Endodermal cell (in vitro differentiated cells): ENCODE measurements around the gene ACAP2. TPM values are rescaled to one million over a fixed set of nuclear protein-coding genes. Genes with fewer than 3 reads are reported as not detected.

Experiments used
- DNase-seq: peaks from one replicate; pipeline ENCODE4 v3.0.0-alpha.2; 2017
- H3K27ac ChIP-seq: 2 replicates; pipeline ENCODE4 v1.5.1; 2013; ENCODE audit warnings: mild to moderate bottlenecking, low read depth, low read length, moderate library complexity
- H3K27me3 ChIP-seq: 2 replicates; pipeline ENCODE4 v1.6.1; 2013; ENCODE audit warnings: mild to moderate bottlenecking, low read length, moderate library complexity; ENCODE audit not compliant: insufficient read depth, control insufficient read depth, poor library complexity, severe bottlenecking
- H3K36me3 ChIP-seq: 2 replicates; pipeline ENCODE4 v1.7.0; 2013; ENCODE audit warnings: mild to moderate bottlenecking, low read length, moderate library complexity; ENCODE audit not compliant: control insufficient read depth, insufficient read depth
- H3K4me1 ChIP-seq: one replicate; pipeline ENCODE4 v1.7.0; 2013; ENCODE audit warnings: low read length; ENCODE audit not compliant: control insufficient read depth, insufficient read depth
- H3K4me3 ChIP-seq: 2 replicates; pipeline ENCODE4 v1.5.1; 2013; ENCODE audit warnings: mild to moderate bottlenecking, low read length, moderate library complexity
- H3K9ac ChIP-seq: 2 replicates; pipeline ENCODE4 v1.6.1; 2013; ENCODE audit warnings: mild to moderate bottlenecking, low read length, moderate library complexity; ENCODE audit not compliant: poor library complexity, severe bottlenecking; ENCODE audit errors: extremely low read depth
- H3K9me3 ChIP-seq: 2 replicates; pipeline ENCODE4 v1.6.1; 2013; ENCODE audit warnings: mild to moderate bottlenecking, low read length, moderate library complexity; ENCODE audit not compliant: control insufficient read depth
- H3K27ac Mint-ChIP-seq: 2 replicates; pipeline ENCODE4 v1.8.0; 2020; ENCODE audit warnings: mixed read lengths
- H3K27me3 Mint-ChIP-seq: 2 replicates; pipeline ENCODE4 v1.8.0; 2021; ENCODE audit warnings: mild to moderate bottlenecking, mixed read lengths; ENCODE audit not compliant: insufficient read depth
- H3K36me3 Mint-ChIP-seq: 2 replicates; pipeline ENCODE4 v1.8.0; 2020; ENCODE audit warnings: low read depth, mixed read lengths
- H3K4me1 Mint-ChIP-seq: 2 replicates; pipeline ENCODE4 v1.8.0; 2020; ENCODE audit warnings: mixed read lengths
- H3K4me3 Mint-ChIP-seq: 2 replicates; pipeline ENCODE4 v1.8.0; 2020; ENCODE audit warnings: mild to moderate bottlenecking, moderate library complexity, mixed read lengths
- H3K9me3 Mint-ChIP-seq: 2 replicates; pipeline ENCODE4 v1.8.0; 2020; ENCODE audit warnings: mild to moderate bottlenecking, mixed read lengths
- WGBS, 2 experiments: methylation state at CpG; one replicate each; pipeline versions ENCODE4 v1.1.5 to v1.1.7; 2013; ENCODE audit warnings: missing lambda C conversion rate in 2 of 2, mixed read lengths in 1 of 2; ENCODE audit not compliant: insufficient coverage in 1 of 2, insufficient read length in 1 of 2; 5-methylcytosine and 5-hydroxymethylcytosine counted together
- total RNA-seq, 2 donors: library from RNA; stranded (reverse); fragmentation: NEBNext Ultra II Directional in 1 of 2; extraction: Animal tissue kit (Norgen Biotek cat#: 25700) in 1 of 2; gene quantifications; 2 replicates in 1 of 2; 3 replicates in 1 of 2; pipeline ENCODE4 v1.2.1, GENCODE V29; 2021
- TF ChIP-seq, protein P1 (sequence below): fragments of 200-600 bp; sonication (generic); conservative IDR thresholded peaks from 2 replicates; pipeline ENCODE4 v1.5.0; 2021; ENCODE audit warnings: antibody characterized with exemption, mild to moderate bottlenecking

Gene ACAP2
- total RNA-seq, 2 donors from 2014 or later = 61.9 to 70.5 TPM

DNA sequence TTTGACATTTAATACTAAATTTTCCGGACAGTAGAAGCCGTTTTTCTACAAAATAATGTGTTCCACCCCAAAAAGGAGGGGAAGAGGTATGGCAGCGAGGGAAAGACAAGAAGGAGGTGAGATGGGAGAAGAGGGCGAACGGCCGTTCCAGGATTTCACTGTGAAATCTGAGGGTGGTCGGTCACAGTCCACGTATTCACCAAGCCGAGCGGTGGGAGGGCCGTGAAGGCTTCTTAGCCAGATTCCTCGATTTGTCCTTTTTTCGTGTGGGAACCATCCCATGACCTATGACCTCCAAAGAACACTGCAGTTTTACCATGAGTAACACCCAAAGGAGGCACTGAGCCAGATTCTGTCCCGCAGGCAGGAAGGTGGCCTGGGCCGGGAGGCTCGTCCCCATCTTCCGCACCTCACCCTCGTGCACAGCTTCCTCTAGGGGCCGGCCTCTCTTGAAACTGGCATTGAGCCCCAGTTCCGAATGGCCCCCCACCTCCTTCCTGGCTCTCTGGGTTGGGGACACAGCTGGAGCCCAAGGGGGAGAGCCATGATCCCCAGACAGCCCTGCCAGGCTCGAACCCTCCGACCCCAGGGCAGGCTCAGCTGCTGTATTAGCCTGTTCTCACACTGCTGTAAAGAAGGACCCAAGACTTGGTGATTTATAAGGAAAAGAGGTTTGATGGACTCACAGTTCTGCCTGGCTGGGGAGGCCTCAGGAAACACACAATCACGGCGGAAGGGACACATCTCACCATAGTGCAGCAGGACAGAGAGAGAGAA lies 195.5 kb downstream of the ACAP2 start:
- 93 to 96% methylated on average over 14 to 24 of the region's 24 CpGs for WGBS, 2 experiments
- peaks cover 8% of the 10 kb centered on the region for H3K36me3 ChIP-seq
- H3K9me3 ChIP-seq = peaks cover 5% of the 10 kb centered on the region
- H3K4me3 ChIP-seq = no peak overlapping the region
- H3K9ac ChIP-seq = no peak overlapping the region
- H3K27ac Mint-ChIP-seq = peak overlapping the region; percentile 5
- H3K4me1 Mint-ChIP-seq = peaks cover 11% of the 10 kb centered on the region
- no peaks in the 10 kb centered on the region for H3K4me1 ChIP-seq
- H3K27me3 Mint-ChIP-seq = no peaks in the 10 kb centered on the region
- peak; percentile 33 for DNase-seq
- no peak overlapping the region for H3K27ac ChIP-seq
- H3K36me3 Mint-ChIP-seq = peaks cover 57% of the 10 kb centered on the region
- no peaks in the 10 kb centered on the region for H3K27me3 ChIP-seq
- no peaks in the 10 kb centered on the region for H3K9me3 Mint-ChIP-seq
- H3K4me3 Mint-ChIP-seq = no peak overlapping the region
- TF ChIP-seq, protein P1, sequence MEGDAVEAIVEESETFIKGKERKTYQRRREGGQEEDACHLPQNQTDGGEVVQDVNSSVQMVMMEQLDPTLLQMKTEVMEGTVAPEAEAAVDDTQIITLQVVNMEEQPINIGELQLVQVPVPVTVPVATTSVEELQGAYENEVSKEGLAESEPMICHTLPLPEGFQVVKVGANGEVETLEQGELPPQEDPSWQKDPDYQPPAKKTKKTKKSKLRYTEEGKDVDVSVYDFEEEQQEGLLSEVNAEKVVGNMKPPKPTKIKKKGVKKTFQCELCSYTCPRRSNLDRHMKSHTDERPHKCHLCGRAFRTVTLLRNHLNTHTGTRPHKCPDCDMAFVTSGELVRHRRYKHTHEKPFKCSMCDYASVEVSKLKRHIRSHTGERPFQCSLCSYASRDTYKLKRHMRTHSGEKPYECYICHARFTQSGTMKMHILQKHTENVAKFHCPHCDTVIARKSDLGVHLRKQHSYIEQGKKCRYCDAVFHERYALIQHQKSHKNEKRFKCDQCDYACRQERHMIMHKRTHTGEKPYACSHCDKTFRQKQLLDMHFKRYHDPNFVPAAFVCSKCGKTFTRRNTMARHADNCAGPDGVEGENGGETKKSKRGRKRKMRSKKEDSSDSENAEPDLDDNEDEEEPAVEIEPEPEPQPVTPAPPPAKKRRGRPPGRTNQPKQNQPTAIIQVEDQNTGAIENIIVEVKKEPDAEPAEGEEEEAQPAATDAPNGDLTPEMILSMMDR = no peak

DNA sequence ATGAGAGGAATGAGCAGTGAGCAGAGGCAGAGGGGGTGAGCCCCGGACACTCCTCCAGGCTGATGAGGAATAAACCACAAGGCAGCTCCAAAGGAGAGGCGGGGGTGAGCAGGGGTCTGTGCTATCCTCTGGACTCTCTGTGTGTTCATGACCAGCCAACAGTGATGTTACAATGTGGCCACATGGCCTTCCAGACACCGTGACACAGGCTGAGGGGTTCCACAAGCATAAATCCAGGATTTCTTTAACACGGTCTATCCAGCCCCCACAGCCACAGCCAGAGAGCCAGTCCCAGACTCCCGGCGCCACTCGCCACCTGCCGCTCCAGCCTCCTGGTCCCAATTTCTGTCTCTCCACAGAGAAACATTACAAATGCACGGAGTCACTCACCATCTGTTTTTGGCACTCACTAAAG lies 196.2 kb downstream of the ACAP2 start:
- H3K4me3 Mint-ChIP-seq = no peak overlapping the region
- no peak overlapping the region for H3K27ac Mint-ChIP-seq
- Histone ChIP-seq H3K9me3 (peaks cover 5% of the 10 kb centered on the region), H3K27ac (no peak overlapping the region), H3K4me1 (no peaks in the 10 kb centered on the region), H3K9ac (no peak overlapping the region), H3K4me3 (no peak overlapping the region), H3K36me3 (peaks cover 9% of the 10 kb centered on the region), H3K27me3 (no peaks in the 10 kb centered on the region)
- peaks cover 59% of the 10 kb centered on the region for H3K36me3 Mint-ChIP-seq
- no peaks in the 10 kb centered on the region for H3K27me3 Mint-ChIP-seq
- no peaks in the 10 kb centered on the region for H3K9me3 Mint-ChIP-seq
- 91 to 93% methylated on average over 9 of the region's 9 CpGs for WGBS, 2 experiments
- H3K4me1 Mint-ChIP-seq = peaks cover 15% of the 10 kb centered on the region
- TF ChIP-seq, protein P1 = no peak
- DNase-seq = peak; percentile 16

DNA sequence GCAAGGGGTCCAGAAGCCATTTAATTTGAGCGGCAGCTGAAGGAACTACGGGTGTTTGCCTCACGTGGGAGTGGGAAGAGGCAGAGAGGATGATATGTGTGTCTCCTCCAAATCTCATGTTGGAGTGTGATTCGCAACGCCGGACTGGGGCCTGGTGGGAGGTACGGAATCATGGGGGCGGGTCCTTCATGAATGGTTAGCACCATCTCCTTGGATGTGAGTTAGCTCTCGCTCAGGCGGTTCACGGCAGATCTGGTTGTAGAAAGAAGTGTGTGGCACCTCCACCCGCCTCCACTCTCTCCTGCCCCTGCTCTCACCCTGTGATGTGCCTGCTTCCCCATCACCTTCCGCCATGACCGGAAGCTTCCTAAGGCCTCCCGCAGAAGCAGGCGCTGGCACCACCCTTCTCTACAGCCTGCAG lies 197.3 kb downstream of the ACAP2 start:
- H3K9me3 ChIP-seq = peaks cover 5% of the 10 kb centered on the region
- peaks cover 11% of the 10 kb centered on the region for H3K36me3 ChIP-seq
- no peak overlapping the region for H3K9ac ChIP-seq
- Mint-ChIP-seq H3K4me1 (peaks cover 15% of the 10 kb centered on the region), H3K4me3 (no peak overlapping the region), H3K36me3 (peaks cover 61% of the 10 kb centered on the region), H3K27me3 (no peaks in the 10 kb centered on the region), H3K9me3 (no peaks in the 10 kb centered on the region), H3K27ac (no peak overlapping the region)
- TF ChIP-seq, protein P1 = no peak
- no peak overlapping the region for H3K27ac ChIP-seq
- 89 to 96% methylated on average over 13 to 16 of the region's 16 CpGs for WGBS, 2 experiments
- peak; percentile 14 for DNase-seq
- H3K4me1 ChIP-seq = no peaks in the 10 kb centered on the region
- H3K4me3 ChIP-seq = no peak overlapping the region
- no peaks in the 10 kb centered on the region for H3K27me3 ChIP-seq
